ENCODE results near the gene SLCO1B3. TPM values are rescaled to one million over a fixed set of nuclear protein-coding genes. Genes with fewer than 3 reads are reported as not detected.

The SLCO1B3 gene
- total and polyA plus RNA-seq, 8 donors = 0.07 to 0.11 TPM; not detected in 6

DNA sequence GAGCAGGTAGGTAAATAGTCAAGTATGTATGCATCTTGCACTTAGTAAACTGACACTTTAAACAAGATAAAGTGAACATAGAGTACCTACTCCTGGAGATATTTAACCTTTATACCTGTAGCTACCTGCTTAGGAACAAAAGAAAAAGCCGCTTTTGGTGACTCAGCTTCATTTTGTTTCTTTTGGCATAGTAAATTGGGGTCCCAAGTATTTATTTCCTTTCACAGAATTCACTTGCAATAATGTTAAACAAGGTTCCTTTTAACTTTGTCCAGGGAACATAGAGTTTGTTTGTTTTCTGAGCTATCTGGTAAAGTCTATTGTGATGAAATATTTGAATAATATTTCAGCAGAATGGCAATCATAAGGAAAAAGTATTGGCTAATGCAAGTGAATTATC lies 20.0 kb downstream of the SLCO1B3 start:
- no peak overlapping the region for H3K27ac ChIP-seq
- intact Hi-C loops (cut with DNase I) = no loop called here
- DNase-seq (no peak), ATAC-seq (peak in 2 of 4 donors; percentile 44 to 55), FAIRE-seq (no peak)
- no peaks in the 10 kb centered on the region for H3K27me3 ChIP-seq
- TF ChIP-seq, protein P1, sequence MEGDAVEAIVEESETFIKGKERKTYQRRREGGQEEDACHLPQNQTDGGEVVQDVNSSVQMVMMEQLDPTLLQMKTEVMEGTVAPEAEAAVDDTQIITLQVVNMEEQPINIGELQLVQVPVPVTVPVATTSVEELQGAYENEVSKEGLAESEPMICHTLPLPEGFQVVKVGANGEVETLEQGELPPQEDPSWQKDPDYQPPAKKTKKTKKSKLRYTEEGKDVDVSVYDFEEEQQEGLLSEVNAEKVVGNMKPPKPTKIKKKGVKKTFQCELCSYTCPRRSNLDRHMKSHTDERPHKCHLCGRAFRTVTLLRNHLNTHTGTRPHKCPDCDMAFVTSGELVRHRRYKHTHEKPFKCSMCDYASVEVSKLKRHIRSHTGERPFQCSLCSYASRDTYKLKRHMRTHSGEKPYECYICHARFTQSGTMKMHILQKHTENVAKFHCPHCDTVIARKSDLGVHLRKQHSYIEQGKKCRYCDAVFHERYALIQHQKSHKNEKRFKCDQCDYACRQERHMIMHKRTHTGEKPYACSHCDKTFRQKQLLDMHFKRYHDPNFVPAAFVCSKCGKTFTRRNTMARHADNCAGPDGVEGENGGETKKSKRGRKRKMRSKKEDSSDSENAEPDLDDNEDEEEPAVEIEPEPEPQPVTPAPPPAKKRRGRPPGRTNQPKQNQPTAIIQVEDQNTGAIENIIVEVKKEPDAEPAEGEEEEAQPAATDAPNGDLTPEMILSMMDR (IDR thresholded peaks at IDR 0.05) = no peak
- 33 to 45% methylated on average over 1 of the region's 1 CpG for WGBS, 2 donors
- H3K9me3 ChIP-seq = no peaks in the 10 kb centered on the region
- no peaks in the 10 kb centered on the region for H3K4me1 ChIP-seq
- no peaks in the 10 kb centered on the region for H3K36me3 ChIP-seq
- no peak overlapping the region for H3K4me3 ChIP-seq

DNA sequence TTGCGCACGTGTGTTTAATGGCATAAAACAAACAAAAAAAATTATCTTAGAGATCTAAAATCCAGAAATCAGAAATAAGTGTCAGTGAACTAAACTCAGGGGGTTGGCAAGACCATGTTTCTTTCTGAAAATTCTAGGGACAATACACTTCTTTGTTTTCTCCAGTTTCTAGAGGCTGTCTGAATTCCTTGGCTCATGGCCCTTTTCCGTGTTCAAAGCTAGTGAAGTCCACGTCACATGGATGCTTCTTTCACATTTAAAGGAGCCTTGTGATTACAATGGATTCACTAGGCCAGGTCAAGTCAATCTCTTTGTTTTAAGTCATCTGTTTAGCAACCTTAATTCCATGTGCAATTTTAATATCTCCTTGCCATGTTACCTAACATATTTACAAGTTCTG lies 22.4 kb downstream of the SLCO1B3 start:
- Histone ChIP-seq H3K27me3 (no peaks in the 10 kb centered on the region), H3K27ac (peak overlapping the region in 2 of 4 donors; percentile 8 to 9), H3K4me1 (no peaks in the 10 kb centered on the region), H3K9me3 (no peaks in the 10 kb centered on the region), H3K4me3 (no peak overlapping the region), H3K36me3 (no peaks in the 10 kb centered on the region)
- no peak for FAIRE-seq
- no peak for DNase-seq
- intact Hi-C loops (cut with DNase I) = no loop called here
- peak in 3 of 4 donors; percentile 50 to 61 (median 58) for ATAC-seq
- TF ChIP-seq, protein P1 (IDR thresholded peaks at IDR 0.05) = no peak
- WGBS, 2 donors = 23 to 30% methylated on average over 4 of the region's 4 CpGs

DNA sequence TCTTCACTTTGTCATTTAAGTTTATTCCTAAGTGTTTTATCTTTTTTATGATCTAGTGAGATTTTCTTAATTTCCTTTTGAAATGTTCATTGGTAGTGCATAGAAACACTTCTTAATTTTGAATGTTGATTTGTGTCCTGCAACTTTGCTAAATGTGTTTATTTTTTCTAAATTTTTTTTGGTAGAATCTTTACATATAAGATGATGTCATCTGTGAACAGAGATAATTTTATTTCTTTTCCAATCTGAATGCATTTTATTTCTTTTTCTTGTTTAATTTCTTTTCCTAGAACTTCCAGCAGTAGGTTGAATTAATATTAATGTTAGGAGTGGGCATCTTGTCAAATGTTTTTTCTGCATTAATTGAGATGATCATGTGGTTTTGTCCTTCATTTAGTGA lies 42.1 kb downstream of the SLCO1B3 start:
- H3K27me3 ChIP-seq = no peaks in the 10 kb centered on the region
- H3K9me3 ChIP-seq = no peaks in the 10 kb centered on the region
- ATAC-seq = no peak
- no peaks in the 10 kb centered on the region for H3K36me3 ChIP-seq
- no peak overlapping the region for H3K4me3 ChIP-seq
- DNase-seq = no peak
- H3K4me1 ChIP-seq = no peaks in the 10 kb centered on the region
- TF ChIP-seq, protein P1 (IDR thresholded peaks at IDR 0.05) = no peak
- intact Hi-C loops (cut with DNase I) = no loop called here
- no peak overlapping the region for H3K27ac ChIP-seq
- no peak for FAIRE-seq

DNA sequence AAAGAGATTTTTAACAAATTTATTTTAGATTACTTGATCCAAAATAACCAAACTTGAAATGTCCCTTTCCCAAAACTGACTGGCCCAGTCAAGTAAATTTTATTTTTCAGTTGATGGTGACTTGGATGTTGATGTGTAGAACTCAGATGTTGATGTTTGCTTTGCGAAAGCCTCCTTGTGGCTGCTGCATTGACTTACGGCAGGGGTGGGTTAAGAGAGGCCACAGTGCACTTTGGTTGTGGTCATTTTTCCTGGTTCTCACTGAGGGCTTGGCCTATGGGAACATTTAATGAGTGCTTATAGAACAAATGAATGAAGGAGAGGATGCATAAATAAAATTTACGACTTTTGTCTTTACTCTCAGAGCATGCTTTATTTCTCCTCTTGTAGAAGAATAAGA lies 52.6 kb downstream of the SLCO1B3 start:
- Histone ChIP-seq H3K36me3 (no peaks in the 10 kb centered on the region), H3K4me3 (no peak overlapping the region), H3K27me3 (no peaks in the 10 kb centered on the region), H3K27ac (no peak overlapping the region), H3K4me1 (no peaks in the 10 kb centered on the region), H3K9me3 (no peaks in the 10 kb centered on the region)
- WGBS, 2 donors = 72 to 79% methylated on average over 3 of the region's 3 CpGs
- DNase-seq (no peak), FAIRE-seq (no peak), ATAC-seq (no peak)
- TF ChIP-seq, protein P1 (IDR thresholded peaks at IDR 0.05) = no peak
- intact Hi-C loops (cut with DNase I) = no loop called here

DNA sequence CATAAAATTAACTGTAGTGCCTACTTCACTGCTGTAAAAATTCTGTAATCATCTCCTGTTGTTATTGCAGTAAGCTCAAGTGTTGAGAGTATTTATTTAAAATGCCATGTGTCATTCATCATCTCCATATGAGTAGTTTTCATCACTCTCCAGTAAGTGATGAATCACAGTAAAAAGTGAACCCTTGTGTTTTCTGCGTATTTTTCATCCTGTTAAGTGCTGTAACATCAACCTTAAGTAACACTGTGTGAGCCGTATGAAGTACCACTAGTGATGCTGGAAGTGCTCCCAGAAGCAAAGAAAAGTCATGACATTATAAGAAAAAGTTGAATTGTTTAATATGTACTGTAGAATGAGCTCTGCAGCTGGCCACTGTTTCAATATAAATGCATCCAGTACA lies 55.4 kb downstream of the SLCO1B3 start:
- no peak for ATAC-seq

More for the DNA sequence above, 55.4 kb downstream of the SLCO1B3 start:
- intact Hi-C loops (cut with DNase I) = no loop called here
- Histone ChIP-seq H3K27me3 (no peaks in the 10 kb centered on the region), H3K4me1 (no peaks in the 10 kb centered on the region), H3K27ac (no peak overlapping the region), H3K36me3 (no peaks in the 10 kb centered on the region), H3K4me3 (no peak overlapping the region), H3K9me3 (no peaks in the 10 kb centered on the region)
- WGBS, 2 donors = 36 to 44% methylated on average over 2 of the region's 2 CpGs
- FAIRE-seq = no peak
- DNase-seq = no peak
- TF ChIP-seq, protein P1 (IDR thresholded peaks at IDR 0.05) = no peak

Measured in pancreas (tissue), 10 donors.